GM18499 (cell line): ENCODE measurements around the gene UBE2D2.

Experiments used
- ATAC-seq: cut with Tn5 transposase; IDR thresholded peaks from one replicate; pipeline ENCODE4 v1.9.1; 2021; ENCODE audit warnings: moderate number of reproducible peaks; ENCODE audit not compliant: insufficient read depth, unreplicated experiment

The UBE2D2 gene

DNA sequence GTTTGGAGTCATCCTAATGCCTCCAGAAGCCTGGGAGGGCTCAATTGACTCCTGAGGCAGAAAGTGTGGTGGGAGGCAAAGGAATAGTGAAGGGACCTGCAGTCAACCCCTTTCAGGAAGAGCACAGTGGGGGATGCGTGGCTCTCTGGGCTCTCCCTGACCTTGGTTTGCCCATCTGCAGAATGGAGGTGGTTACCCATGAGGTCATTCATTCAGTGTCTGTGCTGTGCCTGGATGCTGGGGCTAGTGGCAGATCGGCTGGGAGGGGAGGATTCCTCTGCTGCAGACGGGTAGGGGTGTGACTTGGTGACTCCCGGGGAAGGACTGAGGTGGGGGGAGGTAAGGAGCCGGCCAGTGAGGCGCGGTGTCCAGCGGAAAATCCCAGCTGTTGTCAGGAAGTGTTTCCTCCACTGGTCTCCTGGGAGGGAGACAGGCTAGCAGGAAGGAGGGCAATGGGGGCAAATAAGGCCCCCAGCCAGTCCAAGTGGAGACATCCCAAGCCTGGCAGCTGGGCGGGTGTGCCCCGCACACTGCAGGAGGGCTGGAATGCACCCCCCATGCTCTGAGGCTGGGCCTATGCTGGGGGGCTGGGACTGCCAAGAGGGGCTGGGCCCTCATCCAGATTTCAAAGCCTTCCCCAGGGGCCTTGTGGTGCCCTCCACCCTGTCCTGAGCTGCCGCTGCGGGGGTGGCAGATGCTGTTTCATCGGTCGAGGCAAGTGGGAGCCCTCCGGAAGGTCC is 98.0 kb downstream of the UBE2D2 start:
- ATAC-seq, result no peak

DNA sequence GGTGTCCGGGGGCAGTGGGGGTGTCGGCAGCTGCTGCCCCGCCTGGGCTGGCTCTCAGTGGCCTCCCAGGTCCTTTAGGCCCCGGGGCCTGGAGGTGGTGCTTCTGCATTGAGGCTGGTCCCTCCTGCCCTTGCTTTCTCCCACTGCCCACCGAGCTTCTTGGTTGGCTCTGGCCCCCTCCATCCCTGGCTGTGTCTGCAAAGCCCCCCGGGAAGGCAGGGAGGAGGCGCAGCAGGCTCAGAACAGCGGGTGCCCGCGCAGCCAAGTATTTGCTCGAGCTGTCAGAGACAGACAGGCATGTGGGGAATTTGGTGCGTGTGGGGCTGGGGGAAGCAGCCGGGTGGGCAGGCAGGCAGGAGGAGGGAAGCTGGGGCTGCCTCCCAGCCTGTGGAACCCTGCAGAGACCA is 98.6 kb downstream of the UBE2D2 start:
- no peak for ATAC-seq

GRCh38 chr5:139660105-139660922 is 99.2 kb downstream of the UBE2D2 start:
- ATAC-seq, result no peak

DNA sequence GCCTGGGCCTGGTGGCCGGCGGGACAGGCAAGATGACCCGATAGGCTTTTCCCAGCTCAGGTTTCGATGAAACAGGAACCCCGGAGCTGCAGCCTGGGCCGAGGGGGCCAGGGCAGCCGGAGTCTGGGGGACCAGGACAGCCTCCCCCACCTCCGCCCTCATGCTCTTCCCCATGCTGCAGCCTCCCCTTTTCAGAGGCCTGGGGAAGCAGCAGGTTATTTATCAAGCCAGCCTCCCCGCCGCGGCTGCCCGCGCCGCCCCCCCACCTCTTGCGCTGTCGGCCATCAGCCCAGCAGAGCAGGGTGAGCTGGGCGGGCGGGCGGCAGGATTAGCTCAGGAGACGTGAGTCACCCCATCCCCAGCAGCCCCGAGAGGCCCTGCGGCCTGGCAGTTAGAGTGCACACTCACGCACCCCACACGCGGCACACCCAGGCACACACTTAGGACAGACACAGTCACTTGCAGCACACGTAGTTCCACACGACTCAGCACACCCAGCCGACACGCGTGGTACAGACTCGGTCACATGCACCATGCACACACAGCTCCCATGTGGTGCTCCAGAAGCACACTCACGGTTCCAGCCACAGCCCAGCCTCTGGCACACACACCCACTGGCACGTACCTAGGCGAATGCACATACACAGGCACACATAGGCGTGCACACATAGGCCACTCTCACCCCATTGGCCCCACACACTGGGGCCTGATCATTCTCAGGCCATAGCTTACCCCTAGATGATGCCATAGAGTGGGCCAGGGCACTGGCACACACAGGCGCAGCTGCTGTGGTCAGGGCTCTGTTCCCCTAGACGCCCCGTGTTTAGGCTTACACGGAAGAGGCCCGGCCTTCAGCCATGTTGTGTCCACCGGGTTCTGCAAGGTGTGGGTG is 100.0 kb downstream of the UBE2D2 start:
- no peak for ATAC-seq

GRCh38 chr5:139662617-139663016 is 101.5 kb downstream of the UBE2D2 start:
- no peak for ATAC-seq

- no peak for ATAC-seq
Observed at GRCh38 chr5:139663207-139664085, 102.3 kb downstream of the UBE2D2 start.

- ATAC-seq, result peak; percentile 39
Observed at GRCh38 chr5:139664086-139664693, 103.1 kb downstream of the UBE2D2 start.

GRCh38 chr5:139664727-139665351 is 103.7 kb downstream of the UBE2D2 start:
- no peak for ATAC-seq

- ATAC-seq, result no peak
Observed at GRCh38 chr5:139665626-139666025, 104.5 kb downstream of the UBE2D2 start.

DNA sequence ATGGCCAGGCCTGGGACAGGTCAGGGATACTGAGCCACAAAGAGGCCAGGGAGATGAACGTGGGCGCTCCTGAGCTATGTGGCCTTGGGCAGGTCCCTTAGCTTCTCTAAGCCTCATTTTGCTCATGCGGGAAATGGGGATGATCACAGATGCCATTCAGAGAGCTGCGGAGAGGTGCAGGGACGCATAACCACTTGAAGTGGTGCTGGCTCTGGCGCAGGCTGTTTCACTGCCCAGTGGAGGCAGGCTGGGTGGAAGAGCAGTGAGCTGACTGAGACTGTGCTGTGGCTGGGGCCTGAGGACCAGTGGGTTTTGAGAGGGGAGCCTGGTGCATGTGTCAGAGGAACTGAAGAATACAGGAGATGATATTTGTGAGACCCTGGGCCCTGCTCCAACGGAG is 105.4 kb downstream of the UBE2D2 start:
- no peak for ATAC-seq

GRCh38 chr5:139667001-139667729 is 106.0 kb downstream of the UBE2D2 start:
- ATAC-seq, result no peak

DNA sequence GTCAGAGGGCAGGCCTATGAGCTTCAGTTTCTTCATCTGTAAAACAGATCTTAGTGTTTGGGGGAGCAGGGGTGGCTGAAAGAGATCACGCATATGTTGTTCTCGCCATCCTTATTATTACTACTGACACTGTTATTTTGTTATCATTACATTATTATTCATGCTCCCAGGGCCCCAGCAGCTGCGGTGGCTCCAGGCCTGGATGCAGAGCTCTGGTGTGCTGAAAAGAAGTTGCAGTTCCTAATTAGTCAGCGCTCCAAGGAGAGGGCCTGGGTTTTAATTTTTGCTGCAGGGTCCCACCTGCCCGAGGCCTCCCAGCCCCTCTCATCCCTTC is 106.6 kb downstream of the UBE2D2 start:
- no peak for ATAC-seq

DNA sequence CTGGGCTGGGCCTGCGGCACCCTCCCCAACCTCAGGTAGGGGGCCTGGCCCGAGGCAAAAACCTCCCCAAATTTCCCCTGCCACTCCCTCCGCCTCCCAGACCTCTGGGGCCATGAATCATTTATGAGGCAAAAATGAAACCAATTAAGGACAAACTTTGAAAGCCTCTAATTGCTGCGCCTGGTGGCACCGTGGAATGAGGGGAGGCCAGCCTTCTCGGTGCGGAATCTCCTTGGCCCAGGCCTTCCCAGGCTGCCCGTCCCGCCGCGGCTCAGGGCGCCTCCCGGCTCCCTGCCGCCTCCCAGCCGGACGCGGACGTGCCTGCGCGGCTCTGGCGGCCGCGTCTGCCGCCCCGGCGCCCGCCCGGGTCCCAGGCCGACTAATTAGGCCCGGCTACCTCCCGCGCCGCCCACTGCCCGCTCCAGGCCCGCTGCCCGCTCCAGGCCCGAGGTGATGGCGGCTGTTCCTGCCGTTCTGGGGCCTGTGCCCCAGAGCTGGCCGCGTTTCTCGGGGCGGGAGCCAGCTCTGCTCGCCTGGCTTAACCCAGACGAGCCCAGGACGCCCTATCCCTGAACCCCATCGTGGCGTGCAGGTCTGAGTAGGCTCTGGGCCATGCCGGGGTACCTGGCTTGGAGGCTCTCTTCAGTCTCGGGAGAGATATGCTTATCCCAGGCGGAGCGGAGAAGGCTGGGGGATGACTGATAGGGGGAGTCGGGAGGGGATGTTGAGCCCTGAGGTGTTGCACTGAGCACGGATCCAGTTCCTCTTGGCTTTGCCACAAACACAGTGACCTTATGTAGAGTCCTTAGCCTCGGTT is 107.1 kb downstream of the UBE2D2 start:
- ATAC-seq, result no peak

GRCh38 chr5:139668924-139669661 is 108.0 kb downstream of the UBE2D2 start:
- no peak for ATAC-seq

DNA sequence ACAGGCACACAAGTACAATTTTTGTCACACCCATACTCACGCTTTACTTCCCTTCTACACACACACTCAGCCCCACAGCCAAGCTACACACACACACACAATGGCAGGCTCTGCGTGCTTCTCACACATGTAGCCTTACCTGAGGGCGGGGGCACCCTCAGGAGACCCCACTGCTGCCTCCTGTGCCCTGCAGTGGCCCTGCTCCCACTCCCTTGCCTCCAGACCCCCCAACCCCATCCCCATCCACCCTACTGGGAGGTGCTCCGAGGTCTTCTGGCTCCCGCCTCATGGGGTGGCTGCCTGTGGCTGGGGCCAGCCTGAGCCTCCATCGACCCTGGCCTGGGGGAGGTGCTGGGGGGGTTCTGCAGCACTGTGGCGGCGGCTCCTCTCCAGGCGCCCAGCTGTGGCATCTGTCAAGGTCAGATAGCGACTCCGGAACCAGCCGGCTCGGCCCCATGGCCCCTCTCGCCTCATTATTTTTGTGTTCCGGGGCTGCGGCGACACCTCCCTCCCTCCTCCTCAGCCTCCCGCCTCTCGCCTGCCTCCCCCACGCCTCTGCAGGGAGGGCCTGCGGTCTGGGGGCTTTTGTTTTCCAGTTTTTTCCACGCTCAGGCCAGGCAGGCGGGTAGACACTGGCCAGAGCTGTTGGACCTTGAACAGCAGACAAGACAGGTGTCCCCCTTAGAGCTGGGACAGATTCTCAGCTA is 108.7 kb downstream of the UBE2D2 start:
- no peak for ATAC-seq

DNA sequence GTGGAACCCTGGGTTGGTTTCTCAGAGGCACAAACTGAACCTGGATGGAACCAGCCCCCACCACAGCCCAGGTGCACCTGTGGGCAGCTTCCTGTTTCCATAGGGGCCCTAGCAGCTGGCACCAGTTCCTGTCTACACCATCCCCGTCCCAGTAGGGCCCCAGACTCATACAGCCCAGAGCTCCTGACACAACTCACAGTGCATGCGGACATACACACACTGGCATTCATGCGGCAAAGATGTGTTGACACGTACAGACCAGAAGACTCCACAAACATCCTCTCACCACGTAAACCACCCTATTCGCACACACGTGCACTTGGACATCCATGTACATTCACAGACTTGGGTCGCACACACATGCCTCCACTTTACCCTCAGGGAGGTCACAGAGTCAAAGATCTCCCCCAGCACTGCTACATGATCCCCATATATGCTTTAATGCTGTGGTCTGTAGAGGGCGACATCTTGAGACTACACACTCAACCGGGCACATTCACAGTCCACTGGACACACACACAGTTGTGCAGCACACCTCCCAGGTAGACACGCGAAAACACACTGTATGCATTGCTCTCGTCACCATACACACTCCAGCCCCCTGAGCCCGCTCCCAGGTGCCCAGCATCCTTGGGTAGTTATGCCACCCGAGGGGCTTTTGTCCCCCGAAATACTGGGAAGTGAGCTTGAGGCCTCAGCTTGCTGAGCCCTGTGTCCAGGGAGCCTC is 109.4 kb downstream of the UBE2D2 start:
- no peak for ATAC-seq
